ENCODE results near the gene PANK4.

PANK4 gene

GRCh38 chr1:2538376-2538775 lies 12.0 kb upstream of the PANK4 start:
- H3K27me3 ChIP-seq (ENCODE audit: control insufficient read depth, insufficient read depth, low read length): peaks cover 21% of the 10 kb centered on the region
- H3K4me1 ChIP-seq (ENCODE audit: control insufficient read depth, insufficient read depth, low read length): no peaks in the 10 kb centered on the region
- no peak overlapping the region for H3K9ac ChIP-seq (ENCODE audit: low read length)
- H3K4me3 ChIP-seq (ENCODE audit: low read length): no peak overlapping the region
- H3K36me3 ChIP-seq (ENCODE audit: control insufficient read depth, insufficient read depth, low read length): no peaks in the 10 kb centered on the region
- H3K27ac ChIP-seq (ENCODE audit: low read depth, low read length): no peak overlapping the region

GRCh38 chr1:2537784-2538115 lies 11.4 kb upstream of the PANK4 start:
- H3K36me3 ChIP-seq (ENCODE audit: control insufficient read depth, insufficient read depth, low read length): no peaks in the 10 kb centered on the region
- no peak overlapping the region for H3K9ac ChIP-seq (ENCODE audit: low read length)
- peaks cover 21% of the 10 kb centered on the region for H3K27me3 ChIP-seq (ENCODE audit: control insufficient read depth, insufficient read depth, low read length)
- no peaks in the 10 kb centered on the region for H3K4me1 ChIP-seq (ENCODE audit: control insufficient read depth, insufficient read depth, low read length)
- no peak overlapping the region for H3K27ac ChIP-seq (ENCODE audit: low read depth, low read length)
- no peak overlapping the region for H3K4me3 ChIP-seq (ENCODE audit: low read length)

GRCh38 chr1:2535981-2536380 lies 9.6 kb upstream of the PANK4 start:
- H3K4me1 ChIP-seq (ENCODE audit: control insufficient read depth, insufficient read depth, low read length): no peaks in the 10 kb centered on the region
- peaks cover 30% of the 10 kb centered on the region for H3K27me3 ChIP-seq (ENCODE audit: control insufficient read depth, insufficient read depth, low read length)

GRCh38 chr1:2535455-2535854 lies 9.1 kb upstream of the PANK4 start:
- Histone ChIP-seq H3K9ac (ENCODE audit: low read length) (no peak overlapping the region), H3K4me1 (ENCODE audit: control insufficient read depth, insufficient read depth, low read length) (no peaks in the 10 kb centered on the region), H3K4me3 (ENCODE audit: low read length) (no peak overlapping the region), H3K27me3 (ENCODE audit: control insufficient read depth, insufficient read depth, low read length) (peaks cover 35% of the 10 kb centered on the region), H3K27ac (ENCODE audit: low read depth, low read length) (no peak overlapping the region), H3K36me3 (ENCODE audit: control insufficient read depth, insufficient read depth, low read length) (no peaks in the 10 kb centered on the region)

More at GRCh38 chr1:2535981-2536380, 9.6 kb upstream of the PANK4 start:
- no peak overlapping the region for H3K4me3 ChIP-seq (ENCODE audit: low read length)
- no peak overlapping the region for H3K27ac ChIP-seq (ENCODE audit: low read depth, low read length)
- H3K36me3 ChIP-seq (ENCODE audit: control insufficient read depth, insufficient read depth, low read length): no peaks in the 10 kb centered on the region
- H3K9ac ChIP-seq (ENCODE audit: low read length): no peak overlapping the region

- Histone ChIP-seq H3K9ac (ENCODE audit: low read length) (no peak overlapping the region), H3K27me3 (ENCODE audit: control insufficient read depth, insufficient read depth, low read length) (peaks cover 35% of the 10 kb centered on the region), H3K36me3 (ENCODE audit: control insufficient read depth, insufficient read depth, low read length) (no peaks in the 10 kb centered on the region), H3K4me1 (ENCODE audit: control insufficient read depth, insufficient read depth, low read length) (no peaks in the 10 kb centered on the region), H3K4me3 (ENCODE audit: low read length) (no peak overlapping the region), H3K27ac (ENCODE audit: low read depth, low read length) (no peak overlapping the region)
Measured at GRCh38 chr1:2534687-2535441, 8.5 kb upstream of the PANK4 start.

GRCh38 chr1:2534315-2534686 lies 7.9 kb upstream of the PANK4 start:
- no peak overlapping the region for H3K4me3 ChIP-seq (ENCODE audit: low read length)
- H3K36me3 ChIP-seq (ENCODE audit: control insufficient read depth, insufficient read depth, low read length): no peaks in the 10 kb centered on the region
- H3K27ac ChIP-seq (ENCODE audit: low read depth, low read length): no peak overlapping the region
- peaks cover 33% of the 10 kb centered on the region for H3K27me3 ChIP-seq (ENCODE audit: control insufficient read depth, insufficient read depth, low read length)
- no peaks in the 10 kb centered on the region for H3K4me1 ChIP-seq (ENCODE audit: control insufficient read depth, insufficient read depth, low read length)
- no peak overlapping the region for H3K9ac ChIP-seq (ENCODE audit: low read length)

- no peak overlapping the region for H3K9ac ChIP-seq (ENCODE audit: low read length)
- H3K4me3 ChIP-seq (ENCODE audit: low read length): no peak overlapping the region
- H3K27me3 ChIP-seq (ENCODE audit: control insufficient read depth, insufficient read depth, low read length): peaks cover 33% of the 10 kb centered on the region
- H3K36me3 ChIP-seq (ENCODE audit: control insufficient read depth, insufficient read depth, low read length): no peaks in the 10 kb centered on the region
- no peak overlapping the region for H3K27ac ChIP-seq (ENCODE audit: low read depth, low read length)
- H3K4me1 ChIP-seq (ENCODE audit: control insufficient read depth, insufficient read depth, low read length): no peaks in the 10 kb centered on the region
Measured at GRCh38 chr1:2533365-2533764, 7.0 kb upstream of the PANK4 start.

- Histone ChIP-seq H3K9ac (ENCODE audit: low read length) (no peak overlapping the region), H3K27me3 (ENCODE audit: control insufficient read depth, insufficient read depth, low read length) (peaks cover 32% of the 10 kb centered on the region), H3K36me3 (ENCODE audit: control insufficient read depth, insufficient read depth, low read length) (no peaks in the 10 kb centered on the region), H3K4me1 (ENCODE audit: control insufficient read depth, insufficient read depth, low read length) (no peaks in the 10 kb centered on the region), H3K27ac (ENCODE audit: low read depth, low read length) (no peak overlapping the region), H3K4me3 (ENCODE audit: low read length) (no peak overlapping the region)
Measured at GRCh38 chr1:2532485-2533160, 6.2 kb upstream of the PANK4 start.

GRCh38 chr1:2530513-2531361 lies 4.3 kb upstream of the PANK4 start:
- H3K9ac ChIP-seq (ENCODE audit: low read length): no peak overlapping the region

GRCh38 chr1:2529784-2530512 lies 3.6 kb upstream of the PANK4 start, which contains the start of gene HES5:
TSS of gene HES5 (minus strand) at chr1:2530263. CDS start at chr1:2530164, 99 bp downstream.
- no peak within 1 kb of the TSS for H3K9ac ChIP-seq (ENCODE audit: low read length)
- no peaks in the 10 kb centered on the region for H3K36me3 ChIP-seq (ENCODE audit: control insufficient read depth, insufficient read depth, low read length)
- peak within 1 kb of the TSS; percentile 48 for H3K4me3 ChIP-seq (ENCODE audit: low read length)
- H3K4me1 ChIP-seq (ENCODE audit: control insufficient read depth, insufficient read depth, low read length): peaks cover 8% of the 10 kb centered on the region
- peaks cover 19% of the 10 kb centered on the region for H3K27me3 ChIP-seq (ENCODE audit: control insufficient read depth, insufficient read depth, low read length)
- H3K27ac ChIP-seq (ENCODE audit: low read depth, low read length): no peak within 1 kb of the TSS

More at GRCh38 chr1:2530513-2531361, 4.3 kb upstream of the PANK4 start:
- H3K4me3 ChIP-seq (ENCODE audit: low read length): no peak overlapping the region
- H3K27me3 ChIP-seq (ENCODE audit: control insufficient read depth, insufficient read depth, low read length): peaks cover 22% of the 10 kb centered on the region
- no peak overlapping the region for H3K27ac ChIP-seq (ENCODE audit: low read depth, low read length)
- peaks cover 3% of the 10 kb centered on the region for H3K4me1 ChIP-seq (ENCODE audit: control insufficient read depth, insufficient read depth, low read length)
- no peaks in the 10 kb centered on the region for H3K36me3 ChIP-seq (ENCODE audit: control insufficient read depth, insufficient read depth, low read length)

GRCh38 chr1:2528966-2529783 lies 2.8 kb upstream of the PANK4 start:
- Histone ChIP-seq H3K9ac (ENCODE audit: low read length) (no peak overlapping the region), H3K27ac (ENCODE audit: low read depth, low read length) (no peak overlapping the region), H3K36me3 (ENCODE audit: control insufficient read depth, insufficient read depth, low read length) (no peaks in the 10 kb centered on the region), H3K4me1 (ENCODE audit: control insufficient read depth, insufficient read depth, low read length) (peaks cover 15% of the 10 kb centered on the region), H3K27me3 (ENCODE audit: control insufficient read depth, insufficient read depth, low read length) (peaks cover 19% of the 10 kb centered on the region), H3K4me3 (ENCODE audit: low read length) (peak overlapping the region; percentile 48)

Measured in rectal smooth muscle tissue (tissue), 1 donor.